Rectal smooth muscle tissue (tissue), 1 donor: Measurements from ENCODE around the gene STAM.
A peak's percentile ranks its signal among the peaks of the same experiment; 100 is the strongest.

Source experiments
- H3K27ac ChIP-seq: one replicate; pipeline ENCODE4 v1.7.0; 2013; ENCODE audit warnings: low read depth, low read length, inconsistent platforms
- H3K27me3 ChIP-seq: one replicate; pipeline ENCODE4 v1.7.0; 2013; ENCODE audit warnings: low read length; ENCODE audit not compliant: control insufficient read depth, insufficient read depth
- H3K36me3 ChIP-seq: one replicate; pipeline ENCODE4 v1.7.0; 2013; ENCODE audit warnings: low read length; ENCODE audit not compliant: control insufficient read depth, insufficient read depth
- H3K4me1 ChIP-seq: one replicate; pipeline ENCODE4 v1.7.0; 2013; ENCODE audit warnings: low read length; ENCODE audit not compliant: control insufficient read depth, insufficient read depth
- H3K4me3 ChIP-seq: one replicate; pipeline ENCODE4 v1.7.0; 2013; ENCODE audit warnings: low read length
- H3K9ac ChIP-seq: one replicate; pipeline ENCODE4 v1.7.0; 2013; ENCODE audit warnings: low read length

Gene STAM

GRCh38 chr10:17742918-17743317, 99.0 kb downstream of the STAM start:
- H3K27me3 ChIP-seq = no peaks in the 10 kb centered on the region
- H3K4me3 ChIP-seq = peak overlapping the region; percentile 36
- no peak overlapping the region for H3K27ac ChIP-seq
- H3K9ac ChIP-seq = no peak overlapping the region
- H3K4me1 ChIP-seq = no peaks in the 10 kb centered on the region
- H3K36me3 ChIP-seq = no peaks in the 10 kb centered on the region

- Histone ChIP-seq H3K27me3 (no peaks in the 10 kb centered on the region), H3K9ac (no peak overlapping the region), H3K4me3 (no peak overlapping the region), H3K4me1 (no peaks in the 10 kb centered on the region), H3K36me3 (no peaks in the 10 kb centered on the region), H3K27ac (no peak overlapping the region)
These were observed 99.5 kb downstream of the STAM start for GRCh38 chr10:17743437-17743836.

- Histone ChIP-seq H3K27me3 (no peaks in the 10 kb centered on the region), H3K27ac (no peak overlapping the region), H3K36me3 (no peaks in the 10 kb centered on the region), H3K9ac (no peak overlapping the region), H3K4me3 (no peak overlapping the region), H3K4me1 (no peaks in the 10 kb centered on the region)
These were observed 100.5 kb downstream of the STAM start for GRCh38 chr10:17744341-17744861.

GRCh38 chr10:17747883-17748550, 104.1 kb downstream of the STAM start:
- Histone ChIP-seq H3K27ac (no peak overlapping the region), H3K27me3 (no peaks in the 10 kb centered on the region), H3K36me3 (no peaks in the 10 kb centered on the region), H3K4me1 (no peaks in the 10 kb centered on the region), H3K4me3 (no peak overlapping the region), H3K9ac (no peak overlapping the region)

GRCh38 chr10:17749890-17750289, 105.9 kb downstream of the STAM start:
- no peak overlapping the region for H3K27ac ChIP-seq
- H3K9ac ChIP-seq = no peak overlapping the region
- no peaks in the 10 kb centered on the region for H3K4me1 ChIP-seq
- no peaks in the 10 kb centered on the region for H3K27me3 ChIP-seq
- no peak overlapping the region for H3K4me3 ChIP-seq
- H3K36me3 ChIP-seq = no peaks in the 10 kb centered on the region

GRCh38 chr10:17751781-17752445, 108.0 kb downstream of the STAM start, which contains the start of gene TMEM236:
Gene TMEM236, plus strand, starts transcription at chr10:17752201. Its CDS starts 95 bp downstream, at chr10:17752296.
- no peaks in the 10 kb centered on the region for H3K4me1 ChIP-seq
- no peak within 1 kb of the TSS for H3K9ac ChIP-seq
- no peaks in the 10 kb centered on the region for H3K27me3 ChIP-seq
- H3K4me3 ChIP-seq = peak within 1 kb of the TSS; percentile 70
- H3K27ac ChIP-seq = no peak within 1 kb of the TSS
- no peaks in the 10 kb centered on the region for H3K36me3 ChIP-seq

GRCh38 chr10:17756557-17757217, 112.7 kb downstream of the STAM start:
- Histone ChIP-seq H3K4me3 (no peak overlapping the region), H3K27me3 (no peaks in the 10 kb centered on the region), H3K36me3 (no peaks in the 10 kb centered on the region), H3K27ac (no peak overlapping the region), H3K4me1 (peaks cover 3% of the 10 kb centered on the region), H3K9ac (no peak overlapping the region)

GRCh38 chr10:17758200-17758599, 114.2 kb downstream of the STAM start:
- Histone ChIP-seq H3K9ac (no peak overlapping the region), H3K27ac (no peak overlapping the region), H3K36me3 (no peaks in the 10 kb centered on the region), H3K4me3 (no peak overlapping the region), H3K27me3 (no peaks in the 10 kb centered on the region), H3K4me1 (peaks cover 3% of the 10 kb centered on the region)

- Histone ChIP-seq H3K36me3 (no peaks in the 10 kb centered on the region), H3K27ac (no peak overlapping the region), H3K9ac (no peak overlapping the region), H3K4me1 (peaks cover 3% of the 10 kb centered on the region), H3K27me3 (no peaks in the 10 kb centered on the region), H3K4me3 (no peak overlapping the region)
These were observed 114.9 kb downstream of the STAM start for GRCh38 chr10:17758896-17759295.

- Histone ChIP-seq H3K36me3 (no peaks in the 10 kb centered on the region), H3K4me1 (no peaks in the 10 kb centered on the region), H3K27me3 (no peaks in the 10 kb centered on the region), H3K9ac (no peak overlapping the region), H3K27ac (no peak overlapping the region), H3K4me3 (no peak overlapping the region)
These were observed 120.2 kb downstream of the STAM start for GRCh38 chr10:17764142-17764541.

- H3K4me3 ChIP-seq = no peak overlapping the region
- H3K36me3 ChIP-seq = no peaks in the 10 kb centered on the region
- H3K27ac ChIP-seq = no peak overlapping the region
- no peak overlapping the region for H3K9ac ChIP-seq
- H3K4me1 ChIP-seq = no peaks in the 10 kb centered on the region
- no peaks in the 10 kb centered on the region for H3K27me3 ChIP-seq
These were observed 121.7 kb downstream of the STAM start for GRCh38 chr10:17765602-17766001.
